HepG2 (cell line): ENCODE results near the gene TP73. TPM values are rescaled to one million over a fixed set of nuclear protein-coding genes. Genes with fewer than 3 reads are reported as not detected.

Source experiments
- ATAC-seq: fragments of 200-7000 bp; cut with Tn5 transposase; 3 replicates; pipeline ENCODE4 v1.9.1; 2020; ENCODE audit warnings: mild to moderate bottlenecking, moderate library complexity
- BruUV-seq: library from RNA; stranded (reverse); fragments of 400-500 nt; replicated peaks from 2 replicates; lab custom pipeline; 2021; lab: Mats Ljungman, UMichigan
- CTCF ChIA-PET: fragments of 300-600 bp; formaldehyde crosslinking; extraction: SDS; loops from one replicate; lab custom pipeline; 2021; ENCODE audit warnings: low total read pairs, inconsistent platforms, low intra/inter-chr PET ratio; lab: Yijun Ruan, JAX
- POLR2A ChIA-PET: fragments of 350-600 bp; sonication (Branson Sonifier 250); formaldehyde crosslinking; loops from one replicate; lab custom pipeline; 2020; ENCODE audit warnings: antibody characterized with exemption, inconsistent platforms; lab: Yijun Ruan, JAX
- DNase-seq: peaks from one replicate; pipeline ENCODE4 v3.0.0-alpha.2; 2015; ENCODE audit warnings: low spot score
- FAIRE-seq: peaks from 3 replicates; lab custom pipeline; 2011; peaks lifted over from hg19 to GRCh38; lab: Jason Lieb, UNC
- H2AFZ ChIP-seq: one replicate; pipeline ENCODE4 v1.6.1; 2011; ENCODE audit warnings: low read length, inconsistent platforms
- H3K27ac ChIP-seq: fragments of 300-600 bp; 3 replicates; pipeline ENCODE4 v1.8.0; 2011; ENCODE audit warnings: mixed run types, mild to moderate bottlenecking, mixed read lengths, low read length, inconsistent platforms; ENCODE audit not compliant: insufficient read depth; ENCODE audit errors: extremely low read length
- H3K27me3 ChIP-seq, 2 experiments: fragments of 200-600 bp in 1 of 2; 2 replicates in 1 of 2; 3 replicates in 1 of 2; pipeline versions ENCODE4 v1.6.0 to v1.8.0; 2011; ENCODE audit warnings: low read length in 2 of 2, mild to moderate bottlenecking in 2 of 2, moderate library complexity in 2 of 2, inconsistent platforms in 1 of 2; ENCODE audit not compliant: insufficient read depth in 2 of 2, control insufficient read depth in 1 of 2
- H3K36me3 ChIP-seq, 2 experiments: fragments of 200-600 bp in 1 of 2; replicated peaks in 1 of 2; 2 replicates in 1 of 2; 3 replicates in 1 of 2; pipeline versions ENCODE4 v1.5.1 to v1.8.0; 2011; ENCODE audit warnings: low read length in 2 of 2, inconsistent platforms in 1 of 2; ENCODE audit not compliant: insufficient read depth in 2 of 2, control insufficient read depth in 1 of 2
- H3K4me1 ChIP-seq: 2 replicates; pipeline ENCODE4 v1.5.1; 2012; ENCODE audit warnings: low read length, inconsistent platforms; ENCODE audit not compliant: insufficient read depth
- H3K4me2 ChIP-seq: 2 replicates; pipeline ENCODE4 v1.6.0; 2011; ENCODE audit warnings: low read depth, low read length, inconsistent platforms
- H3K4me3 ChIP-seq, 3 experiments: fragments of 200-600 bp in 1 of 3; sonication (generic), shearing (Covaris generic) in 1 of 3; replicated peaks in 1 of 3; 2 replicates each; pipeline ENCODE4 v1.5.1; 2011 to 2016; ENCODE audit warnings: low read length in 3 of 3, inconsistent platforms in 2 of 3, low read depth in 2 of 3, mild to moderate bottlenecking in 2 of 3, control low read depth in 1 of 3, mixed read lengths in 1 of 3; ENCODE audit not compliant: insufficient read depth in 1 of 3
- H3K79me2 ChIP-seq: one replicate; pipeline ENCODE4 v1.6.1; 2011; ENCODE audit warnings: low read length, inconsistent platforms; ENCODE audit not compliant: insufficient read depth
- H3K9ac ChIP-seq: 2 replicates; pipeline ENCODE4 v1.6.0; 2011; ENCODE audit warnings: mild to moderate bottlenecking, low read depth, low read length, inconsistent platforms; ENCODE audit not compliant: insufficient read depth
- H3K9me3 ChIP-seq: 2 replicates; pipeline ENCODE4 v1.5.1; 2012; ENCODE audit warnings: mild to moderate bottlenecking, low read length
- H4K20me1 ChIP-seq: 2 replicates; pipeline ENCODE4 v1.6.0; 2011; ENCODE audit warnings: inconsistent platforms, mild to moderate bottlenecking, low read length, moderate library complexity; ENCODE audit not compliant: insufficient read depth
- BCL3 ChIP-seq: sonication (generic); formaldehyde crosslinking; IDR thresholded peaks from 2 replicates; pipeline ENCODE4 v1.5.1; 2020; ENCODE audit warnings: mild to moderate bottlenecking, missing genetic modification reagents, moderate library complexity
- EEA1 ChIP-seq: sonication (generic); formaldehyde crosslinking; IDR thresholded peaks from 2 replicates; pipeline ENCODE4 v1.5.1; 2020; ENCODE audit warnings: mild to moderate bottlenecking, missing genetic modification reagents, borderline replicate concordance
- ETS1 ChIP-seq: sonication (generic); formaldehyde crosslinking; IDR thresholded peaks from 2 replicates; pipeline ENCODE4 v1.4.0; 2020; ENCODE audit warnings: missing genetic modification reagents
- HOXA3 ChIP-seq: sonication (generic); formaldehyde crosslinking; IDR thresholded peaks from 2 replicates; pipeline ENCODE4 v1.5.0; 2020; ENCODE audit warnings: missing genetic modification reagents
- MBNL3 ChIP-seq: fragments of 250-450 bp; sonication (Bioruptor Pico); conservative IDR thresholded peaks from 2 replicates; pipeline ENCODE4 v1.8.0; 2022; ENCODE audit warnings: mild to moderate bottlenecking, inconsistent platforms
- MNT ChIP-seq: fragments of 450-650 bp; IDR thresholded peaks from 2 replicates; pipeline ENCODE4 v1.6.1; 2016
- RAD51 ChIP-seq: fragments of 450-650 bp; IDR thresholded peaks from 2 replicates; pipeline ENCODE4 v1.6.1; 2016; ENCODE audit warnings: borderline replicate concordance
- RFX1 ChIP-seq: fragments of 450-650 bp; IDR thresholded peaks from 2 replicates; pipeline ENCODE4 v1.6.1; 2017
- TBP ChIP-seq: sonication (generic); formaldehyde crosslinking; IDR thresholded peaks from 2 replicates; pipeline ENCODE4 v1.5.0; 2020; ENCODE audit warnings: missing genetic modification reagents
- U2AF1 ChIP-seq: fragments of 200-400 bp; formaldehyde crosslinking; optimal IDR thresholded peaks from 2 replicates; pipeline ENCODE3; 2017; ENCODE audit warnings: mild to moderate bottlenecking, low read depth, low read length
- ZNF530 ChIP-seq: sonication (generic); formaldehyde crosslinking; IDR thresholded peaks from 2 replicates; pipeline ENCODE4 v1.5.0; 2020; ENCODE audit warnings: low read depth, mild to moderate bottlenecking, missing genetic modification reagents
- WGBS: methylation state at CpG from one replicate; pipeline ENCODE4 v1.1.6; 2017; ENCODE audit warnings: low lambda C conversion rate; 5-methylcytosine and 5-hydroxymethylcytosine counted together
- in situ Hi-C: cut with HindIII; loops from 2 replicates; pipeline ENCODE4 v1.10.0; 2017; ENCODE audit warnings: low pct_unique_long_range_greater_than_20kb; ENCODE audit not compliant: extremely low pct_ligation_motif_present
- intact Hi-C: fragments of 100-400 bp; cut with micrococcal nuclease; formaldehyde crosslinking; loops from one replicate; pipeline ENCODE4 v1.10.0; 2022; ENCODE audit not compliant: unreplicated experiment
- polyA plus RNA-seq, 8 experiments: library from polyadenylated mRNA; depleted of rRNA in 3 of 8; stranded (reverse) in 7 of 8; unstranded in 1 of 8; fragments of >200 nt; fragmentation: Illumina TruSeq in 4 of 8; extraction: Trizol in 4 of 8; gene quantifications; 2 replicates each; pipeline versions ENCODE4 v1.2.1 to v1.2.3, GENCODE V29; 2011 to 2016; ENCODE audit warnings: low read depth in 4 of 8, missing spikeins in 1 of 8, mixed read lengths in 1 of 8; ENCODE audit not compliant: insufficient read depth in 1 of 8
- total RNA-seq, 5 experiments: library from RNA; depleted of rRNA; stranded (reverse); fragments of >200 nt; fragmentation: Illumina TruSeq; extraction: Trizol; gene quantifications; 2 replicates each; pipeline ENCODE4 v1.2.3, GENCODE V29; 2016; ENCODE audit warnings: low read depth in 1 of 5

TP73 gene
- total and polyA plus RNA-seq, 2 of the 13 experiments (the other 11 are each of a cell fraction or from before 2014, with no cell fraction given) = 0.49 to 1.1 TPM

GRCh38 chr1:3683992-3684391 lies 31.7 kb downstream of the TP73 start:
- Histone ChIP-seq H3K27me3 (no peaks in the 10 kb centered on the region; a peak in 1 of 5 replicates), H3K79me2 (no peaks in the 10 kb centered on the region), H3K27ac (no peak overlapping the region), H3K4me3 (no peak overlapping the region), H3K4me1 (no peaks in the 10 kb centered on the region), H3K9ac (no peak overlapping the region)
- BruUV-seq = no TSS peak
- DNase-seq (no peak), ATAC-seq (no peak)
- POLR2A ChIA-PET = no interaction called here
- CTCF ChIA-PET = no interaction called here
- 88% methylated on average over 17 of the region's 26 CpGs for WGBS
- TF ChIP-seq MNT = no peak
- TF ChIP-seq EEA1 = no peak
- TF ChIP-seq RAD51 = no peak
- TF ChIP-seq ETS1 (CRISPR knock-in tag) = no peak
- TF ChIP-seq, all 625 proteins: peak for 0
- FAIRE-seq = no peak
- intact Hi-C loops (no loop called here), in situ Hi-C loops (no loop called here)
- no peak overlapping the region for H3K4me2 ChIP-seq
- no peaks in the 10 kb centered on the region; a peak in 1 of 5 replicates for H3K36me3 ChIP-seq
- no peaks in the 10 kb centered on the region for H3K9me3 ChIP-seq
- no peak overlapping the region for H2AFZ ChIP-seq
- H4K20me1 ChIP-seq = no peaks in the 10 kb centered on the region

GRCh38 chr1:3685222-3685621 lies 32.9 kb downstream of the TP73 start:
- H3K9ac ChIP-seq = no peak overlapping the region
- H3K4me1 ChIP-seq = no peaks in the 10 kb centered on the region
- ChIA-PET CTCF (no interaction called here), POLR2A (no interaction called here)
- intact Hi-C loops = no loop called here
- H3K36me3 ChIP-seq = no peaks in the 10 kb centered on the region; a peak in 1 of 5 replicates
- no peak overlapping the region for H3K27ac ChIP-seq
- no peaks in the 10 kb centered on the region; a peak in 2 of 5 replicates for H3K27me3 ChIP-seq
- H3K4me3 ChIP-seq = no peak overlapping the region
- FAIRE-seq = no peak
- H4K20me1 ChIP-seq = no peaks in the 10 kb centered on the region
- BruUV-seq = no TSS peak
- no peak for ATAC-seq
- no peak overlapping the region for H3K4me2 ChIP-seq
- H2AFZ ChIP-seq = no peak overlapping the region
- 92% methylated on average over 7 of the region's 14 CpGs for WGBS
- no peak for TF ChIP-seq U2AF1
- no peak for TF ChIP-seq HOXA3 (CRISPR knock-in tag)
- TF ChIP-seq ZNF530 (CRISPR knock-in tag) = no peak
- no peak for TF ChIP-seq RFX1
- no peak for TF ChIP-seq MBNL3
- no peak for TF ChIP-seq TBP (CRISPR knock-in tag)
- no peak for TF ChIP-seq BCL3 (CRISPR knock-in tag)
- DNase-seq = no peak
- no peaks in the 10 kb centered on the region for H3K79me2 ChIP-seq
- in situ Hi-C loops = loop anchor here (5.0 kb wide), 1 partner anchor 37 kb away; no protein-coding TSS in a partner anchor
- no peaks in the 10 kb centered on the region for H3K9me3 ChIP-seq
